ENCODE measurements around the gene USH1C.

USH1C gene

GRCh38 chr11:17568944-17569343 lies 24.7 kb upstream of the USH1C start:
- DNase-seq: no peak

DNA sequence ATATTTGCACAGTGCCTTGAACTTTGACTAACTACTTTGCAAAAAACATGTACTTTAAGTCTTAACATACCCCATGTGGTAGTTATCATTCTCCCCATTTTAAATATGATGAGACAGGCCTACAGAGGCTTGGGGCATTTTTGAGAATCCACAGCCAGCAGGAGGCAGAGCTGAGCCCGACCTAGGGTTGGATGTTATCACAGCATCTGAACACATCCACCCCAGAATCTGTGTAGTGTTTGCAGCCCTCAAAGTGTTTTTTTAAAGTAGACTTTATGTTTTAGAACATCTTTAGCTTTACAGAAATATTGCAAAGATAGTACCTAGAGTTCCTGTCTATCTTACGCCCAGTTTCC lies 20.4 kb upstream of the USH1C start:
- peak; percentile 23 for DNase-seq

GRCh38 chr11:17563961-17564686 lies 19.9 kb upstream of the USH1C start:
- no peak for DNase-seq

GRCh38 chr11:17563231-17563646 lies 19.0 kb upstream of the USH1C start:
- no peak for DNase-seq

GRCh38 chr11:17561526-17561925 lies 17.3 kb upstream of the USH1C start:
- DNase-seq: no peak

DNA sequence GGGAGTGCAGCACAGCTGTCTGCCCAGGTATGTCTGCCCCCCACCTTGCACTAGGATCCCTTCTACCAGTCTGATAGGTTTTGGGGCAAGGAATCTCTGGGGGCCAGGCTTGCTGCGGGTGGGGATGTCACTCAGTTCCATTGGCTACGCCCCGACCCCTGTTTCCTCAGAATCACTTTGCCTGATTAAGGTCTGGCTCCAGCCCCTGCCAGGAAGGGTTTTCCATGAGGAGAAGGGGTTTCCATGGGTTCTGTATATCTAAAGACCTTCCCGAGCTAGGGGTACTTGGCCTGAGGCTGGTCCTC lies 16.8 kb upstream of the USH1C start:
- no peak for DNase-seq

DNA sequence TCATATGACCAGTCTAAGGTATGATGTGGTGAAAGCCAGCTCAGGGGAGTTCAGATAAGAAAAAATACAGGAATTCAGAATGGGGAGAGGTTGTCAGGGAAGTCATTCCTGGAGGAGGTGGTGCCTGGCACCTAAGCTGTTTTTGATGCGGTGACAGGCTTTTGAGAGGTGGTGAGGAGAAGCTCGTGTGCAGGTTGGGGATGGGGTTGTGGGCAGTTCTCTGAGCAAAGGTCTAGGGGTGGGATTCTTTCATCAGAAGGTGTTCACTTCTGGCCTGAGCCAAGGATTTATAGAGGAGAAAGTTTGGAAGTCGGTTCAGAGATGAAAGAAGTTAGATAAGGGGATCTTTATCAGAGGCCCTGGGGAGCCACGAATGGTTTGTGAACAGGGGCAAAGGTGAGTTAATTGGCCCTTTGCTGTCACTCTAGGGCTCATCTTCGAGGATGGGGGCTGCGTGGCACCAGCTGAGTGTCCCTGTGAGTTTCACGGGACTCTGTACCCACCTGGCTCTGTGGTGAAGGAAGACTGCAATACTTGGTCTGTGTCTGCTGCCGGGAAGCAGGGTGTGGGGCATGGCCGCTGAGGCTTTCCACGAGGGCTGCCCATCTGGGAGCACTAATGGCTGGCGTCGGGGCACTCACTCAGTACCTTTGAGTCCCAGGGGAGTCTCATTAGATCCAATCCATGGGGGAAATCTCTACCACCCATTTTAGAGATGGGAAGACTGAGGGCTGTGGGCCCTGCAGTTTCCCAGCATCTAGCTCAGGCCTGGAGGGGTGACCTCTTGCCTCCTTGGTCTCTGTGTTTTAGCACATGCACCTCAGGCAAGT lies 16.3 kb upstream of the USH1C start:
- DNase-seq: no peak

- no peak for DNase-seq
Observed at GRCh38 chr11:17559341-17560087, 15.3 kb upstream of the USH1C start.

- DNase-seq: no peak
Observed at GRCh38 chr11:17558916-17559315, 14.7 kb upstream of the USH1C start.

DNA sequence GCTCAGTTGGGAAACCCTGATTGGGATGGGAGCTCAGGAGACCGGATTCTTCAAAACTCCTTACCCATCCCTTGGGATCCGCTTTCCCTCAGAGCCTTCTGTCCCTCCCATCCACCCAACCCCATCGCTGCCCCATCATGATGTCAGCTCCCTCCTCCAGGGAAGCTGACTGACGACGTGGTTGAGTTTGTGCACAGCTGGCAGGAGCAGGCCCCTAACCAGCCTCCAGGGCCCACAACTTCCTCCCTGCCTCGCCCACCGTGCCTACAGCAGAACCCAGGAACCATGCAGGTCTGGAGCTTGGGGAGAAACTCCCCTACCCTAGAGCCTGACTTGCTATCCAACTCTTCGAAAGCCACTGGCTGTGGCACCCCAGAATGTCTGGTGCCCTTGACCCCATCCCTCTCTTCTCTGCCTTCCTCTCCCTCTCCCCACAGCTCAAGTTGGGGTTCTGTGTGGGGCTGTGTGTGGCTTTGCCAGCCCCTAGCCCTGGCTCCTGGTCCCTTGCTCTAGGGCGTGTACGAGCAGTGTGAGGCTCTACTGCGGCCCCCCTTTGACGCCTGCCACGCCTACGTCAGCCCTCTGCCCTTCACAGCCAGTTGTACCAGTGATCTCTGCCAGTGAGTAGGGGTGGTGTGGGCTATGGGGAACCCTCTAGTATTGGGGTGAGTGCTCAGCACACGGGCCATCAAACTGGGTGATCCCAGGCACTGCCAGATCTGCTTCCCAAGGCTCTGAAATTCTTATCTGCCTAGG lies 14.0 kb upstream of the USH1C start:
- DNase-seq: no peak

- no peak for DNase-seq
Observed at GRCh38 chr11:17556999-17557398, 12.8 kb upstream of the USH1C start.

DNA sequence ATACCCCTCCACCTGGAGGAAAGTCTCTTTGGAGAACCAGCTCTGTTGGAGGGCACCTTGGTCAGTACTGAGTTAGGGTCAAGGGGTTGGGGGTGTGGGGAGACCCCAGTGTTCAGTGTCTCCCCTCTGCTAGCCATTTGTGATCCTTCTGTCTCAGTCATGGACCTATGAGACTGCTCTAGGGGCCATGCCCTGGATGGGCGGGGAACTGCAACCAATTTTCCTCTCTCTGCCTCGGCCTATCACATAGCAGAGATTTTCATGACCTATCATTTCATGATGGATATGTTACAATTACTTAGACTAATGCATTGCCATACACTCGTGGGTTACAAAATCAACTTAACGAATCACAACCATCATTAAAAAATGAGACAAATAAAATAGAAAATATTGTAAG lies 10.3 kb upstream of the USH1C start:
- no peak for DNase-seq

- DNase-seq: no peak
Observed at GRCh38 chr11:17553249-17553546, 9.0 kb upstream of the USH1C start.

- DNase-seq: no peak
Observed at GRCh38 chr11:17552392-17553248, 8.4 kb upstream of the USH1C start.

DNA sequence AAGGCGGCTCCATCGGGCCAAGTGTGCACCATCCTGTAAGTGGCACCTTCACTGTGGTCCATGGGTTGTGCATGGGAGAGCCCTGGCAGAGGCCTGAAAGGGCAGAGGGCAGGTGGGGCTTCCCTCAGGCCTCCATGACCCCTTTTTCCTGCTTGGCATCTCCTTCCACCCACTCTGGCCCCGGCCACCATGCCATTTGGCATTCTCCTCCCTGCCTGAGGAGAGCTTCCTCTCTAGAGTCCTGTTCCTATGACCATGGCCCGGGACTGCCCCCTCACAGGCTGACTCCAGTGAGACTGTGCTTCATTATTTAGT lies 7.8 kb upstream of the USH1C start:
- DNase-seq: no peak

- DNase-seq: no peak
Observed at GRCh38 chr11:17551347-17552040, 7.3 kb upstream of the USH1C start.

DNA sequence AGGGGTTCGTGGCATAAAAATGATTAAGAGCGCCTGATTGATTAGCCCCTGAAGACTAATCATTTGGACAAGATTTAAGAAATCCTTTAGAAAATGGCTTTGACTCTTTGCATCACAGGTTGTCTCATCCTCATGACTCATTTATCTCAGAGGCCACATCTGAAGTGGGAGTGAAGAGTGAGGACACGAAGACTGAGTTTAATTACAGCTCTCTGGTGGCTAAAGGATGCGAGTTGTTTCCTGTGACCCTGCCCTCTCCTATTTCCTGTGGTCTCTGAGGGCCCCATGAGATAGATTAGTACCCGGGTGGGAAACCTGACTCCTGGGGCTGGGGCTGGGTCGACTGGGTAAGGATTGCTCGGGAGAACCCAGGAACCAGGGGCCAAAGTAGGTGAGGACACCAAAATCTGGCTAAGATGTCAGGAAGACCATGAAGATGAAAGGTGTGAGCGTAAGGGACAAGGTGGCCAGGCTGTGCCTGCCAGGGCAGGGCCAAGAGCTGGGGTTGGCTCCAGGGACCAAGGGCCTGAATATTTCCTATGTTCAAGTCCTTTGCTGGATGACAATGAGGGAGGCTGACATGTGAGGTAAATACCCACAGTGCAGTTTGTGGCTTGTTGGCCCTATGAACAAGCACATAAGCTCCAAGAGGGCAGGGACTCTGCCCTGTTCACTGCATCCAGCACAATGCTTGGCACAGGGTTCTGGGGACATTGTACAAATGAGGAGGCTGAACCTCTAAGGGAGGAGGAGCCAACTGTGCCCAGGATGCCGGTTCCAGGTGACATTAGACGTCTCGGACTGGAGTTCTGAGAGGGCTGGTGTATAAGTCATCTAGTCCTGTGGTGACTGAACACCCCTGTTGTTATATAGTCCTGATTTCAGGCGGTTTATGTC lies 6.5 kb upstream of the USH1C start:
- no peak for DNase-seq

DNA sequence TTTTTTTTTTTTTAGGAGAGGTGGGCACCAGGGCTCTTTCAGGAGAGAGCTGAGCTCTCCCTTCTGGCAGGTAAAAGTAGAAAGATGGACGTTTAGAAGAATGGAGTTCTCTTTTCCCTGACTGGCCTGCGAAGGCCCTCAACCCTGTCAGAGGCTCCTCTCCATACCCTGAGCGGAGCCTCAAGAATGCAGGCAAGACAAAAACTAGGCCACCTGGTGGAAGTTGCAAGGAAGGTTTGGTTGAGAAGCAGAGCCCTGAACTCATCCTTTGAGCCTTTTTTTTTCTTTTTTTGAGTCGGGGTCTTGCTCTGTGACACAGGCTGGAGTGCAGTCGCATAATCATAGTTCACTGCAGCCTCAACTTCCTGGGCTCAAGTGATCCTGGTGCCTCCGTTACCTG lies 4.2 kb upstream of the USH1C start:
- DNase-seq: no peak

DNA sequence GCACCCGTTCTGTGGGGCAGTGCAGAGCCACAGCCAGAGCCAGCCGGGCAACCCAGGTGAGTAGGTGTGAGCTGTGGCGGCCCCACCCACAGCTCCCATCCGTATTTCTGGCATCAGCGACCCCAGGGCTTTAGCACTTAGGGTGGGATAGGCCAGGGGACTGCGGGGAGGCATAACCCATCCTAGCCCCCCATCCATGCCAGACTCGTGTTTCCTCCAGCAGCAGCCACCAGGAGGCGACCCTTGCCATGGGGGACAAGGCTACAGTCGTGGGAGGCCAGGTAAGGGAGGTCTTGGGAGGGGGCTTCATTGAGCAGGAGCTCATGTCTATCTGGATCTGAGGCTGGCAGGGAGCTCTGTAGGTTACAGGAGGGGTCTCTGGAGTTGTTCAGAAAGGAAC lies 3.7 kb upstream of the USH1C start:
- DNase-seq: no peak

GRCh38 chr11:17547051-17547577 lies 2.9 kb upstream of the USH1C start, which contains the start of gene OTOG:
Gene OTOG, plus strand, starts transcription at chr11:17547259. Its CDS starts 114 bp downstream, at chr11:17547373.
- DNase-seq: no peak

DNA sequence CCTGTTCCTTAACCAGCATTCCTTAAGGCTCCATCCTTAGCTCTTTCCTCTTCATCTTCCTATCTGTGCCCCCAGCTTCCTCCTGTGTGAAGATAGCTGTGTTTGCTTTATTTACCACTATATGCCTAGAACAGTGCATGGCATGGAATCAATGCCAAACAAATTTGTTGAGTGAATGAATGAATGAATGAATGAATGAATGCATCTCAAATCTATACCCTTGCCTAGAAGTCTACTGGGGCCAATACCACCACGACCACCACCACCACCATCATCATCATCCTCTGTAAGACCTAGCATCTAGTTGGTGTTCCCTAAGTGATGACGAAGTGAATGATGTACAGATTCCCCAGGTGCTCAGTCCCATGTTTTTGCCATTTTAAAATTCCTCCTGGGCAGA lies 2.0 kb upstream of the USH1C start:
- DNase-seq: no peak
